A549 (cell line): ENCODE measurements around the gene STRAP.

Experiments
- CTCF ChIP-seq: fragments of >200 bp; sonication (Bioruptor Twin); formaldehyde crosslinking; IDR thresholded peaks from 3 replicates; pipeline ENCODE4 v1.5.1; 2016
- ELK1 ChIP-seq: fragments of 150-350 bp; IDR thresholded peaks from 2 replicates; pipeline ENCODE4 v1.6.1; 2014; ENCODE audit warnings: low read depth, mild to moderate bottlenecking, low read length
- ESRRA ChIP-seq: fragments of 150-350 bp; IDR thresholded peaks from 2 replicates; pipeline ENCODE4 v1.6.1; 2014; ENCODE audit warnings: mild to moderate bottlenecking, low read length, borderline replicate concordance
- FOXS1 ChIP-seq: fragments of 250-450 bp; sonication (Bioruptor Pico); IDR thresholded peaks from 2 replicates; pipeline ENCODE4 v1.5.0; 2020; ENCODE audit warnings: mild to moderate bottlenecking, moderate library complexity
- POLR2A ChIP-seq: IDR thresholded peaks from 2 replicates; pipeline ENCODE4 v1.6.1; 2012; ENCODE audit warnings: mild to moderate bottlenecking, low read length

- TF ChIP-seq ESRRA (no peak), POLR2A (no peak), CTCF (no peak), FOXS1 (CRISPR knock-in tag) (no peak), ELK1 (no peak)
Measured at GRCh38 chr12:15839041-15839440, 43.1 kb upstream of the STRAP start.
